Activated CD4-positive, alpha-beta T cell treated with anti-CD3 and anti-CD28 coated beads, Interleukin-2, amount 10 ng/mL, durations not matched to agents 24 days and 14 days (primary cell): ENCODE data around the gene LYPD6. TPM values are rescaled to one million over a fixed set of nuclear protein-coding genes. Genes with fewer than 3 reads are reported as not detected.

Source experiments
- DNase-seq: peaks from one replicate; pipeline ENCODE4 v3.0.0; 2022
- H3K27ac Mint-ChIP-seq: one replicate; pipeline ENCODE4 v1.8.0; 2022; ENCODE audit warnings: mild to moderate bottlenecking, mixed read lengths
- H3K27me3 Mint-ChIP-seq: one replicate; pipeline ENCODE4 v1.8.0; 2022; ENCODE audit warnings: mixed read lengths
- H3K36me3 Mint-ChIP-seq: one replicate; pipeline ENCODE4 v1.8.0; 2022; ENCODE audit warnings: low read depth, mild to moderate bottlenecking, mixed read lengths
- H3K4me1 Mint-ChIP-seq: one replicate; pipeline ENCODE4 v1.8.0; 2021; ENCODE audit warnings: mixed read lengths
- H3K4me3 Mint-ChIP-seq: one replicate; pipeline ENCODE4 v1.8.0; 2022; ENCODE audit warnings: mild to moderate bottlenecking, moderate library complexity, mixed read lengths
- H3K9me3 Mint-ChIP-seq: one replicate; pipeline ENCODE4 v1.8.0; 2021; ENCODE audit warnings: mixed read lengths
- intact Hi-C: fragments of 100-400 bp; cut with micrococcal nuclease; formaldehyde crosslinking; loops from one replicate; pipeline ENCODE4 v1.15.1; 2023
- total RNA-seq: library from RNA; stranded (reverse); gene quantifications from 2 replicates; pipeline ENCODE4 v1.2.3, GENCODE V29; 2022

The LYPD6 gene
- total RNA-seq, 1 donor from 2014 or later: not detected

GRCh38 chr2:149430743-149431736, 100.7 kb downstream of the LYPD6 start:
- no peaks in the 10 kb centered on the region for H3K4me1 Mint-ChIP-seq
- DNase-seq: no peak
- no peaks in the 10 kb centered on the region for H3K9me3 Mint-ChIP-seq
- no peaks in the 10 kb centered on the region for H3K27me3 Mint-ChIP-seq
- intact Hi-C loops: loop anchor here (10.0 kb wide), 1 partner anchor 134 kb away; no protein-coding TSS in a partner anchor
- H3K36me3 Mint-ChIP-seq: no peaks in the 10 kb centered on the region
- no peak overlapping the region for H3K27ac Mint-ChIP-seq
- no peak overlapping the region for H3K4me3 Mint-ChIP-seq

- DNase-seq: peak; percentile 8
- no peak overlapping the region for H3K27ac Mint-ChIP-seq
- H3K4me3 Mint-ChIP-seq: no peak overlapping the region
- H3K9me3 Mint-ChIP-seq: no peaks in the 10 kb centered on the region
- H3K27me3 Mint-ChIP-seq: no peaks in the 10 kb centered on the region
- no peaks in the 10 kb centered on the region for H3K36me3 Mint-ChIP-seq
- H3K4me1 Mint-ChIP-seq: no peaks in the 10 kb centered on the region
- intact Hi-C loops: loop anchor here (10.0 kb wide), 1 partner anchor 126 kb away; no protein-coding TSS in a partner anchor
Measured at GRCh38 chr2:149438330-149438960, 108.1 kb downstream of the LYPD6 start.

GRCh38 chr2:149441255-149441654, 110.9 kb downstream of the LYPD6 start:
- H3K9me3 Mint-ChIP-seq: no peaks in the 10 kb centered on the region
- H3K4me1 Mint-ChIP-seq: no peaks in the 10 kb centered on the region
- H3K36me3 Mint-ChIP-seq: no peaks in the 10 kb centered on the region
- H3K4me3 Mint-ChIP-seq: no peak overlapping the region
- no peak for DNase-seq
- intact Hi-C loops: no loop called here
- peaks cover 2% of the 10 kb centered on the region for H3K27me3 Mint-ChIP-seq
- no peak overlapping the region for H3K27ac Mint-ChIP-seq

- no peaks in the 10 kb centered on the region for H3K4me1 Mint-ChIP-seq
- no peak for DNase-seq
- H3K27ac Mint-ChIP-seq: no peak overlapping the region
- H3K27me3 Mint-ChIP-seq: peaks cover 2% of the 10 kb centered on the region
- H3K9me3 Mint-ChIP-seq: no peaks in the 10 kb centered on the region
- no peaks in the 10 kb centered on the region for H3K36me3 Mint-ChIP-seq
- intact Hi-C loops: no loop called here
- H3K4me3 Mint-ChIP-seq: no peak overlapping the region
Measured at GRCh38 chr2:149442346-149442745, 112.0 kb downstream of the LYPD6 start.

DNA sequence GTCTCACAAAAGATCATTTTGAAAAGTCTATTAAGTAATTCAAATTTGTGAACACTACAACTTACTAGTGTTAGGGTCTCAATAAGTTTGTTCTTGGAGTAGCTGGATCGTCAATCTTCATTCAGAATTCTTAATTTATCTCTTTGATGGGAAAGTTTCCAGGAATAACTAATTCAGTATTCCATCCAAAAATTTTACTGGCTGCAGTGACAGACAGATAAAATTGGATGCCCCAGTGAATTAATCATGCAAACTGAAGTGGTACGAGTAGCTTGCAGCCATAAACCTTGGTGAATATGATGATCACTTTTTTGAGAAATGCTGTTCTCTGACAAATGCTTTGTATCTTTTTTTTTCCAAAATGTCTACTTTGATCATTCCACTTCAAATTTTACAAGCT, 112.8 kb downstream of the LYPD6 start:
- no peaks in the 10 kb centered on the region for H3K36me3 Mint-ChIP-seq
- DNase-seq: no peak
- no peaks in the 10 kb centered on the region for H3K9me3 Mint-ChIP-seq
- no peaks in the 10 kb centered on the region for H3K4me1 Mint-ChIP-seq
- intact Hi-C loops: no loop called here
- H3K27ac Mint-ChIP-seq: no peak overlapping the region
- H3K27me3 Mint-ChIP-seq: peaks cover 2% of the 10 kb centered on the region
- H3K4me3 Mint-ChIP-seq: no peak overlapping the region

DNA sequence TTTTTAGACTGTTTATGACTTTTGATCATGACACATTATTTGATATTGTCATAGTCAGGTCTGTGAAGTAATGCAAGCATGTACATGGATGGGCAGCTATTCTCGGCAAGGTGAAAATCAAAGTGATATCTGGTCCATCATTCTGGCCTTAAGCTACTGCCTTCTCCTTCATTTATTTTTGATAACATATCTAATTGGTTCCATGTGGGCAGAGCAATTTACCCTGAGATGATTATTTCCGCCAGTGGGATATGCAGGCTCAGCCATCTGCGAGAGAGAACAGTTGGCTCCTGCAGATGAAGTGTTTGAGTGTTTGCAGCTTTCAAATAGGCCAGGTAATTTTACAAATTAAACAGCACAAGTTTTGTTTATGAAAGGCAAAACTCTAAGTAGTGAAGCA, 116.4 kb downstream of the LYPD6 start:
- no peak for DNase-seq
- Mint-ChIP-seq H3K27me3 (peaks cover 2% of the 10 kb centered on the region), H3K4me1 (no peaks in the 10 kb centered on the region), H3K9me3 (no peaks in the 10 kb centered on the region), H3K4me3 (no peak overlapping the region), H3K36me3 (no peaks in the 10 kb centered on the region), H3K27ac (no peak overlapping the region)
- intact Hi-C loops: no loop called here

- H3K4me1 Mint-ChIP-seq: no peaks in the 10 kb centered on the region
Measured at GRCh38 chr2:149448315-149448714, 117.9 kb downstream of the LYPD6 start.

GRCh38 chr2:149449017-149449416, 118.6 kb downstream of the LYPD6 start:
- Mint-ChIP-seq H3K27me3 (peaks cover 2% of the 10 kb centered on the region), H3K4me3 (no peak overlapping the region), H3K27ac (no peak overlapping the region), H3K36me3 (no peaks in the 10 kb centered on the region), H3K9me3 (no peaks in the 10 kb centered on the region), H3K4me1 (no peaks in the 10 kb centered on the region)
- DNase-seq: peak; percentile 15
- intact Hi-C loops: no loop called here

More at GRCh38 chr2:149448315-149448714, 117.9 kb downstream of the LYPD6 start:
- H3K27ac Mint-ChIP-seq: no peak overlapping the region
- H3K4me3 Mint-ChIP-seq: no peak overlapping the region
- H3K27me3 Mint-ChIP-seq: peaks cover 2% of the 10 kb centered on the region
- no peak for DNase-seq
- no peaks in the 10 kb centered on the region for H3K9me3 Mint-ChIP-seq
- H3K36me3 Mint-ChIP-seq: no peaks in the 10 kb centered on the region
- intact Hi-C loops: no loop called here

DNA sequence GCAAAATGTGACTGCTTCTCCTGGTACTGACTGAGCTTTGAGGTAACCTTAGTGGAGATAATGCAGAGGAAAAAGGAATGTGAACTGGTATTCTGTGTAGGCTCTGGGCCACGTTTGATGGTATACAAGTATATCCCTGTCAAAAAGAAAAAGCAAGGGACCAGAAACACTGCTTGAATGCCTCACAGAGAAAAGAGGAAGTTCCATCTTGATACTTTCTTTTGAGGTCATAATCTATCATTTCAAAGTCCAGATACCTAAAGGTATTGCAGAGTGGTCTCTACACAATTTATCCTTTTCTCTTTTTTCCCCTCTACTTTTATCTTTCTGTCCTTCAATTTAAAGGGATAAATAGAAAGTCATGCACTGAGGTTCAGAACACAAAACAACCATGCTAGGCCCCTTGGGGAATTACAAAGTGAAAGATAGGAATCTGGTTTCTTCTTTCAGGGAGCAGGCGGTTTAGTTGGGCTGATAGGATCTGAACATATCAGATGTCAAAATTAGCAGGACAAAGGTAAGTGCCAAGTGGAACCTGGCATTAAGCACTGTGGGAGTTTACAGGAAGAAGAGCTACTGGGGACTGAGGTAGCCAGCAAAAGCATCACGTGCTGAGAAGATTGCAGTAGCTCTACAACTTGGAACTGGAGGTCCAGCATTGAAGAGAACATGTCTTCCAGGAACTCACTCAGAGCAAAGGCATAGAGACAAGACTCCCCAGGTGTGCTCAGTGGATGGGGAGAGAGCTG, 121.2 kb downstream of the LYPD6 start:
- Mint-ChIP-seq H3K9me3 (no peaks in the 10 kb centered on the region), H3K4me3 (no peak overlapping the region), H3K27ac (no peak overlapping the region), H3K4me1 (peaks cover 4% of the 10 kb centered on the region), H3K36me3 (no peaks in the 10 kb centered on the region), H3K27me3 (no peaks in the 10 kb centered on the region)
- DNase-seq: no peak
- intact Hi-C loops: no loop called here

- Mint-ChIP-seq H3K4me3 (no peak overlapping the region), H3K36me3 (no peaks in the 10 kb centered on the region), H3K27me3 (no peaks in the 10 kb centered on the region), H3K27ac (no peak overlapping the region), H3K9me3 (peaks cover 15% of the 10 kb centered on the region), H3K4me1 (peaks cover 4% of the 10 kb centered on the region)
- intact Hi-C loops: no loop called here
- DNase-seq: no peak
Measured at GRCh38 chr2:149456285-149456684, 125.9 kb downstream of the LYPD6 start.

DNA sequence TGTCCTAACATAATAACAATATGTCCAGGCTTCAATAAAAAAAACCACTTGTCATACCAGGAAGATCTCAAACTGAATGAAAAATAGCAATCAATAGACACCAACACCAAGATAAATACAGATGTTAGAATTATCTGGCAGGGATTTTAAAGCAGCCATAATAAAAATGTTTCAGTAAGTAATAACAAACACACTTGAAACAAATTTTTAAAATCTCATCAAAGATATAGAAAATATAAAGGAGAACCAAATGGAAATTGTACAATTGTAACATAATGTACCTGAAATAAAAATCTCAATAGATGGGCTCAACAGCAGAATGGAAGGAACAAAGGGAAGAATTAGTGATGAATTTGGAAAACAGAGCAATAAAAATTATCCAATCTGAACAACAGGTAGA, 128.1 kb downstream of the LYPD6 start:
- Mint-ChIP-seq H3K9me3 (peaks cover 15% of the 10 kb centered on the region), H3K27ac (no peak overlapping the region), H3K4me3 (no peak overlapping the region), H3K27me3 (no peaks in the 10 kb centered on the region), H3K4me1 (peaks cover 4% of the 10 kb centered on the region), H3K36me3 (no peaks in the 10 kb centered on the region)
- DNase-seq: no peak
- intact Hi-C loops: no loop called here

- DNase-seq: no peak
- Mint-ChIP-seq H3K4me1 (no peaks in the 10 kb centered on the region), H3K9me3 (peaks cover 12% of the 10 kb centered on the region), H3K27ac (no peak overlapping the region), H3K4me3 (no peak overlapping the region), H3K36me3 (no peaks in the 10 kb centered on the region), H3K27me3 (no peaks in the 10 kb centered on the region)
- intact Hi-C loops: no loop called here
Measured at GRCh38 chr2:149463328-149464002, 133.1 kb downstream of the LYPD6 start.

DNA sequence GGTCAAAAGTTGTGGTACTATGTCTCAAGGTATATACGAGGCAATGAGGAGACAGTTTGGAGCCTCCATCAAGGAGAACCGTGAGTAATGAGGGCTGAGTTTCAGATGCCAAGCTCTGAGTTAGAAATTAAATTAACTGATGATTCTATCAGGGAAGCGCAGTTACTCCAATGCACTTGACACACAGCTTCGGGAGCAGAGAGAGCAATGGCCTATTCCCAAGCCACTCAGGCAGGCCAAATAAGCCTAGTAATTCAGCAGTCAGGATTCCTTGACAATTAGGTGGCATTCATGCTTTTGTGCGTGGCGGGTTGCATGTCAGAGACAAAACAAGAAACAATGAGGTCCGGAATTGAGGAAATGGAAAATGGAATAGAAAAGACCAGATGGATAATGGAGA, 134.0 kb downstream of the LYPD6 start:
- H3K4me1 Mint-ChIP-seq: no peaks in the 10 kb centered on the region
- H3K27me3 Mint-ChIP-seq: no peaks in the 10 kb centered on the region
- intact Hi-C loops: no loop called here
- peaks cover 5% of the 10 kb centered on the region for H3K9me3 Mint-ChIP-seq
- no peak for DNase-seq
- no peaks in the 10 kb centered on the region for H3K36me3 Mint-ChIP-seq
- H3K4me3 Mint-ChIP-seq: no peak overlapping the region
- no peak overlapping the region for H3K27ac Mint-ChIP-seq
